Effector memory CD4-positive, alpha-beta T cell (primary cell): ENCODE measurements around the gene GMPR.
"Not testable (repeated sequence)": the region's sequence is repeated elsewhere in the genome, so short reads cannot be mapped to it uniquely, and the experiment has no call there.

ENCODE experiments used
- DNase-seq, 3 donors: peaks; one replicate each; pipeline ENCODE4 v3.0.0-alpha.2; 2020
- H3K27ac ChIP-seq: 2 replicates; pipeline ENCODE4 v1.7.0; 2013; ENCODE audit warnings: mild to moderate bottlenecking, low read length, moderate library complexity; ENCODE audit not compliant: insufficient read depth, poor library complexity, severe bottlenecking
- H3K27me3 ChIP-seq: replicated peaks from 2 replicates; pipeline ENCODE4 v1.7.0; 2013; ENCODE audit warnings: mild to moderate bottlenecking, low read length; ENCODE audit not compliant: insufficient read depth, control insufficient read depth, poor library complexity, severe bottlenecking
- H3K36me3 ChIP-seq: 2 replicates; pipeline ENCODE4 v1.7.0; 2013; ENCODE audit warnings: mild to moderate bottlenecking, low read length, moderate library complexity; ENCODE audit not compliant: control insufficient read depth, insufficient read depth
- H3K4me1 ChIP-seq: 2 replicates; pipeline ENCODE4 v1.7.0; 2013; ENCODE audit warnings: low read length, mild to moderate bottlenecking; ENCODE audit not compliant: control insufficient read depth, insufficient read depth, poor library complexity, severe bottlenecking
- H3K4me3 ChIP-seq: 2 replicates; pipeline ENCODE4 v1.7.0; 2013; ENCODE audit warnings: low read length, low read depth, mild to moderate bottlenecking; ENCODE audit not compliant: insufficient read depth, poor library complexity, severe bottlenecking
- H3K9me3 ChIP-seq: 2 replicates; pipeline ENCODE4 v1.7.0; 2013; ENCODE audit warnings: mild to moderate bottlenecking, low read length, moderate library complexity; ENCODE audit not compliant: control insufficient read depth

GMPR gene

DNA sequence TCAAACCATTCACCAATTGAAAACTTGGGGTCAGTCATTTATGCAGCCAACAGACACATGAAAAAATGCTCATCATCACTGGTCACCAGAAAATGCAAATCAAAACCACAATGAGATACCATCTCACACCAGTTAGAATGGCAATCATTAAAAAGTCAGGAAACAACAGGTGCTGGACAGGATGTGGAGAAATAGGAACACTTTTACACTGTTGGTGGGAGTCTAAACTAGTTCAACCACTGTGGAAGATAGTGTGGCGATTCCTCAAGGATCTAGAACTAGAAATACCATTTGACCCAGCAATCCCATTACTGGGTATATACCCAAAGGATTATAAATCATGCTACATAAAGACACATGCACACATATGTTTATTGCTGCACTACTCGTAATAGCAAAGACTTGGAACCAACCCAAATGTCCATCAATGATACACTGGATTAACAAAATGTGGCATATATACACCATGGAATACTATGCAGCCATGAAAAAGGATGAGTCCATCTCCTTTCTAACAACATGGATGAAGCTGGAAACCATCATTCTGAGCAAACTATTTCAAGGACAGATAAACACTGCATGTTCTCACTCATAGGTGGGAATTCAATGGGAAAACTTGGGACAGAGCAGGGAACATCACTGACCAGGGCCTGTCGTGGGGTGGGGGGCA lies 13.2 kb upstream of the GMPR start:
- H3K9me3 ChIP-seq, H3K27me3 ChIP-seq: not testable (repeated sequence)

DNA sequence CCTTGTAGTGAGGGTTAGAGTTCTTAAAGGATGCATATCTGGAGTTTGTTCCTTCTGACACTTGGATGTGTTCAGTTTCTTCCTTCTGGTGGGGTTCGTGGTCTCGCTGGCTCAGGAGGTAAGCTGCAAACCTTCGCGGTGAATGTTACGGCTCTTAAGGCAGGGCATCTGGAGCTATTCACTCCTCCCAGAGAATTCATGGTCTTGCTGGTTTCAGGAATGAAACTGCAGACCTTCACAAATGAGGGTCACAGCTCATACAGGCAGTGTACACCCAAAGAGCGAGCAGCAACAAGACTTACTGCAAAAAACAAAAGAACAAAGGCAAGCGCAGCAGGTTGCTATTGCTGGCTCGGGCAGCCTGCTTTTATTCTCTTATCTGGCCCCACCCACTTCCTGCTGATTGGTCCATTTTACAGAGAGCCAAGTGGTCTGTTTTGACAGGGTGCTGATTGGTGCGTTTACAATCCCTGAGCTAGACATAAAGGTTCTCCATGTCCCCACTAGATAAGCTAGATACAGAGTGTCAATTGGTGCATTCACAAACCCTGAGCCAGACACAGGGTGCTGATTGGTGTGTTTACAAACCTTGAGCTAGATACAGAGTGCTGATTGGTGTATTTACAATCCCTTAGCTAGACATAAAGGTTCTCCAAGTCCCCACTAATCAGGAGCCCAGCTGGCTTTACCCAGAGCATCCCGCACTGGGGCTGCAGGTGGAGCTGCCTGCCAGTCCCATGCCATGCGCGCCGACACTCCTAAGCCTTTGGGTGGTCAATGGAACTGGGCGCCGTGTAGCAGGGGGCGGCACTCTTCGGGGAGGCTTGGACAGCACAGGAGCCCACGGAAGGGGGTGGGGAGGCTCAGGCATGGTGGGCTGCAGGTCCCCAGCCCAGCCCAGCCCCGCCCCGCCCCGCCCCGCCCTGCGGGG lies 12.0 kb upstream of the GMPR start:
- not testable (repeated sequence) for DNase-seq, H3K27ac ChIP-seq, H3K9me3 ChIP-seq, H3K36me3 ChIP-seq, H3K4me3 ChIP-seq, H3K4me1 ChIP-seq, H3K27me3 ChIP-seq

More for the DNA sequence above, 13.2 kb upstream of the GMPR start:
- not testable (repeated sequence) for DNase-seq, H3K36me3 ChIP-seq, H3K4me1 ChIP-seq, H3K4me3 ChIP-seq, H3K27ac ChIP-seq

DNA sequence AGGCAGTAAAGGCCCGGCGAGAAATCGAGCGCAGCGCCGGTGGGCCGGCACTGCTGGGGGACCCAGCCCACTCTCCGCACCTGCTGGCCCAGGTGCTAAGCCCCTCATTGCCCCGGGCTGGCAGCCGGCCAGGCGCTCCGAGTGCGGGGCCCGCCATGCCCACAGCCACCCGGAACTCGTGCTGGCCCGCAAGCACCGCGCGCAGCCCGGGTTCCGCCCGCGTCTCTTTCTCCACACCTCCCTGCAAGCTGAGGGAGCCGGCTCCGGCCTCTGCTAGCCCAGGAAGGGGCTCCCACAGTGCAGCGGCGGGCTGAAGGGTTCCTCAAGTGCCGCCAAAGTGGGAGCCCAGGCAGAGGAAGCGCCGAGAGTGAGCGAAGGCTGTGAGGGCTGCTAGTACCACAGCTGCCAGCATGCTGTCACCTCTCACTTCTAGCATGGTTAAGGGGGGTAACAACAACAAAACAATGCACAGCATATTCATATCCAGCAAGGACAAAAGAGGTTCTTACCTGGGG lies 11.3 kb upstream of the GMPR start:
- no peak overlapping the region for H3K27ac ChIP-seq

DNA sequence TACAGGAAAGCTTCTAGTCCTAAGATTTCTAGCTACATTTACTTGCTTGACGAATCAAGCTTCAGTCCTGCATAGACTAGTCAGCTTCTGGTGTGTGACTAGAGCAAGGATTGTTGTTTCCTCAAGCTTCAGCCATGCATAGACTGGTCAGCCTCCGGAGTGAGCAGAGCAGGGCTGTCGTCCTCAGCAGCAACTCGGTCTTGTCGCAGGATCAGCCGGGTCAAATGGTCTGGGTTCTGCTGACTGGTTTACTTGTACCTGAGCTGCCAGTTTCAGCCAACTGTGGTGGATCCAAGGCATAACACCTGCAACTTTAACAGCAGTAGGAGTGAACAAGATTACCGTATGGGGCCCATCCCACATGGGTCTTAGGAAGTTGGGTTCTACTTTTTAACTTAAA lies 10.8 kb upstream of the GMPR start:
- Histone ChIP-seq H3K9me3 (no peaks in the 10 kb centered on the region), H3K4me3 (no peak overlapping the region), H3K27me3 (no peaks in the 10 kb centered on the region), H3K36me3 (no peaks in the 10 kb centered on the region), H3K4me1 (no peaks in the 10 kb centered on the region), H3K27ac (no peak overlapping the region)
- DNase-seq, result no peak

More for the DNA sequence above, 11.3 kb upstream of the GMPR start:
- H3K36me3 ChIP-seq, result no peaks in the 10 kb centered on the region
- no peaks in the 10 kb centered on the region for H3K9me3 ChIP-seq
- H3K4me1 ChIP-seq, result no peaks in the 10 kb centered on the region
- no peaks in the 10 kb centered on the region for H3K27me3 ChIP-seq
- no peak for DNase-seq
- no peak overlapping the region for H3K4me3 ChIP-seq

DNA sequence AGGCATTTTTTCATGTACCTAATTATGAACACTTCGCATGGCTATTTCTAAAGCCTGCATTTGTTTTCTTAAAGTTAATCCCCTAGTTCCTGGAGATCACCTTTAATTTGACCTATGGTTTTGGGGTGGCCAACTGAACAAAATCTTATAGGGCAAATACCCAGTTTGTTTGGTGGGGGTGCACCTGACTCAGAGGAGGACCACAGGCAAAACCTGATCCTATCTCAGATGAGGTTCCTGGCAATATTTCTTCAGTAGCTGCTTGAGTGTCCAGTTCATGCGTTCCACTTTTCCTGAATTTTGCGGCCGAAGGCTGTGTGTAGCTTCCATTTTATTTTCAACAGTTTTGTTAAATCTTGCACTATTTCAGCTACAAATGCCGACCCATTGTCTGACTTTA lies 10.3 kb upstream of the GMPR start:
- no peak overlapping the region for H3K4me3 ChIP-seq
- H3K36me3 ChIP-seq, result no peaks in the 10 kb centered on the region
- no peak overlapping the region for H3K27ac ChIP-seq
- H3K4me1 ChIP-seq, result no peaks in the 10 kb centered on the region
- no peaks in the 10 kb centered on the region for H3K9me3 ChIP-seq
- DNase-seq, result no peak
- no peaks in the 10 kb centered on the region for H3K27me3 ChIP-seq

DNA sequence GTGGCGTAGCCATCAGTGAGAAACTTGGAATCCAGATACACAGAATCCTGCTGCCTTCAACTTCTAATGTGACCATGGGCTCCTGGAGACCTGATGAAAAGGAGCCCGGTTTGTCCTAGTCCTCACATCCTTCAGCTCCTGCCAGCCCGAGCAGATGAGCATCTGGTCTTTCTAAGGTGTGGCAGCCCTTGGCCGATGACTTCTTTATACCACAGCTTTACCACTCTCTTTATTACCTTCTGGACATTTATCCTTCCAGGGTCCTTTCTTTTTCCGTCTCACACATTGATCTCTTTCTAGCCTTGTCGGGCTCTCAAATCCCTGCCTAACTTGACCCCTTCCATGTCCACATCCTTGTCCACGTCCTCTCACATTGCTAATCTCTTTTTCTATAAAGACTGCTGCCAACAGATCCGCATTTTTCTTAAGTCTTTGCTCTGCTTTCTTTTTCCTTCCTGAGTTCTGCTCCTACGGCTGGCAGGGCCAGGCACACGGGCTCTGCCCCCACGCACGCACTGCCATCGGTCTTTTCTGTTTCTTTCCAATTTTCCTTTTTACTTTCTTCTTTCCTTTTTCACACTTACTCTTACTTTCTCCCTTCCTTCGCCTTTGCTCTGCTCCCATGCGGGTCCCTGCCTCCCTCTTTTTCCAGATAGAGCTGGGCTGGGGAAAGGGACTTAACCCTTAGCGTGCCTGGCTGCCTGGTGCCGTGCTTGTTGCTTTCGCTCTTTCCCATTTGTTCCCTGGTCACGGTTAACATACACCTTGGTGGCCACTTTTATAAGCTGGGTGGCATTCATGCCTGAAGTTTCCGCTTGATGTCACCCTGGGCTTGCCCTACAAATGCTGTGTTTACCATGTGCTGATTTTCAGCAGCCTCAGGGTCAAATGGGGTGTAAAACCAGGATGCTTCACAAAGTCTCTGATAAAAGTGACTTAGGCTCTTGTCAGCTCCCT lies 9.4 kb upstream of the GMPR start:
- Histone ChIP-seq H3K27me3 (no peaks in the 10 kb centered on the region), H3K4me3 (no peak overlapping the region)
- no peak for DNase-seq

DNA sequence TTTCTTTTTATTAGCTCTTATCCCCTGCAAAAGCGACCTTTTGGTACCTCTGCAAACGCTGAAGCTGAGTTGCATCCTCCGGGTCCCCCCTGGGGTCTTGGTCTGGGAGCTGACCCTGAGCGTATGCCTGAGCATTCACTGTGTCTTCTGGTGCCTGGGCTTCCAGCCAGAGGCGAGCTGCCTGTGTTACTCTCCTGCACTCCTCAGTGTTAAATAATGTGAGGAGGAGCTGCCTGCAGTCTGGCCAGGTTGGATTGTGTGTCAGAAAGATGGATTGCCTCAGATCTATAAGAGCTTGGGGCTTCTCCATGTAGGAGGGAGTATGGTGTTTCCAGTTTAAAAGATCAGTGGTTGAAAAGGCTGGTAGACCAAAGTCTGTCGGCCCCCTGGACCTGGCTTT lies 8.7 kb upstream of the GMPR start:
- no peaks in the 10 kb centered on the region for H3K4me1 ChIP-seq
- no peak overlapping the region for H3K27ac ChIP-seq
- H3K9me3 ChIP-seq, result no peaks in the 10 kb centered on the region
- no peaks in the 10 kb centered on the region for H3K36me3 ChIP-seq
- no peaks in the 10 kb centered on the region for H3K27me3 ChIP-seq
- no peak overlapping the region for H3K4me3 ChIP-seq
- no peak for DNase-seq

More for the DNA sequence above, 9.4 kb upstream of the GMPR start:
- Histone ChIP-seq H3K36me3 (no peaks in the 10 kb centered on the region), H3K4me1 (no peaks in the 10 kb centered on the region), H3K27ac (no peak overlapping the region), H3K9me3 (no peaks in the 10 kb centered on the region)

DNA sequence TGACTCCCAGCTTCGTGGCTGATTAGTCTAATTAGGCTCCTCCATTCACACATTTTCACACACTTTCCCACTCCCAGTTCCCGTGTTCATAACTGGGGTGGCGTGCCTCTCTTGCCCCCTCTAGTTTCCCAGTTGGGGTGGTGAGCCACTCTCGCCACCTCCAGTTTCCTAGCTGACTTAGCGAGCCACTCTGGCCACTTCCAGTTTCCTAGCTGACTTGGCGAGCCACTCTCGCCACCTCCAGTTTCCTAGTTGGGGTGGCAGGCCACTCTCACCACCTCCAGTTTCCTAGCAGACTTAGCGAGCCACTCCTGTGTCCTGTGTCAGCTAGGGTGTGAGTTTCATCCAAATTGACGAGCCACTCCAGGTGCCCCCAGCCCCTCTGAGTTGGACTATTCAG lies 7.4 kb upstream of the GMPR start:
- H3K9me3 ChIP-seq, result no peaks in the 10 kb centered on the region
- no peaks in the 10 kb centered on the region for H3K27me3 ChIP-seq
- H3K4me3 ChIP-seq, result no peak overlapping the region
- no peak overlapping the region for H3K27ac ChIP-seq
- DNase-seq, result no peak
- H3K36me3 ChIP-seq, result no peaks in the 10 kb centered on the region
- no peaks in the 10 kb centered on the region for H3K4me1 ChIP-seq

DNA sequence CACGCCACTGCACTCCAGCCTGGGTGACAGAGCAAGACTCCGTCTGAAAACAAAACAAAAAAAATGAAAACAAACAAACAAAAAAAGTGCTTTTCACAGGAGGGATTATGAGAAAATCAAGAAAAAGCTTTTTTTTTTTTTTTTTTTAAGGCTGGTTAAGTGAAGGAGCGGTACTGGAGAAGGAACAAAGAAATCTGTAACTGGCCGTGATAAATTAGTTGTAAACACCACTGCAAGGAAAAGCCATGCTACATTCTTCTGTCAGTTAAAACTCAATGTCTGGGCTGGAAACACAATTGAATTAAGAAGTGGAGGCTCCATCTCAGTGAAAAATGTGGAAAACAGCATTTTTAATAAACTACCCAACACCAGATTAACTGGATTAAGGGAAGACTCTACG lies 6.3 kb upstream of the GMPR start:
- Histone ChIP-seq H3K27me3 (no peaks in the 10 kb centered on the region), H3K4me1 (no peaks in the 10 kb centered on the region), H3K9me3 (no peaks in the 10 kb centered on the region), H3K36me3 (no peaks in the 10 kb centered on the region), H3K4me3 (no peak overlapping the region), H3K27ac (no peak overlapping the region)
- no peak for DNase-seq
